GM23338 (cell line): ENCODE results near the gene DOCK4.

Source experiments
- ETS1 ChIP-seq: IDR thresholded peaks from 2 replicates; pipeline ENCODE4 v1.6.1; 2016; ENCODE audit warnings: antibody characterized with exemption
- EZH2 ChIP-seq: fragments of 200-600 bp; sonication (generic); IDR thresholded peaks from one replicate; pipeline ENCODE4 v1.8.0; 2017; ENCODE audit warnings: antibody characterized with exemption, mild to moderate bottlenecking, low read depth; ENCODE audit not compliant: unreplicated experiment
- POLR2AphosphoS5 ChIP-seq: IDR thresholded peaks from 2 replicates; pipeline ENCODE4 v1.6.1; 2016; ENCODE audit warnings: antibody characterized with exemption, low read depth
- TF ChIP-seq, protein P1 (sequence below), 2 experiments: fragments of 200-600 bp in 1 of 2; sonication (generic) in 1 of 2; conservative IDR thresholded peaks; 2 replicates each; pipeline versions ENCODE4 v1.5.1 to v1.6.1; 2016 to 2017; ENCODE audit warnings: antibody characterized with exemption in 2 of 2, low read depth in 2 of 2, mild to moderate bottlenecking in 2 of 2, moderate library complexity in 1 of 2

GRCh38 chr7:111951052-111951451 lies 255.1 kb downstream of the DOCK4 start:
- TF ChIP-seq ETS1 (no peak), POLR2AphosphoS5 (no peak), EZH2 (no peak)
- TF ChIP-seq, protein P1, sequence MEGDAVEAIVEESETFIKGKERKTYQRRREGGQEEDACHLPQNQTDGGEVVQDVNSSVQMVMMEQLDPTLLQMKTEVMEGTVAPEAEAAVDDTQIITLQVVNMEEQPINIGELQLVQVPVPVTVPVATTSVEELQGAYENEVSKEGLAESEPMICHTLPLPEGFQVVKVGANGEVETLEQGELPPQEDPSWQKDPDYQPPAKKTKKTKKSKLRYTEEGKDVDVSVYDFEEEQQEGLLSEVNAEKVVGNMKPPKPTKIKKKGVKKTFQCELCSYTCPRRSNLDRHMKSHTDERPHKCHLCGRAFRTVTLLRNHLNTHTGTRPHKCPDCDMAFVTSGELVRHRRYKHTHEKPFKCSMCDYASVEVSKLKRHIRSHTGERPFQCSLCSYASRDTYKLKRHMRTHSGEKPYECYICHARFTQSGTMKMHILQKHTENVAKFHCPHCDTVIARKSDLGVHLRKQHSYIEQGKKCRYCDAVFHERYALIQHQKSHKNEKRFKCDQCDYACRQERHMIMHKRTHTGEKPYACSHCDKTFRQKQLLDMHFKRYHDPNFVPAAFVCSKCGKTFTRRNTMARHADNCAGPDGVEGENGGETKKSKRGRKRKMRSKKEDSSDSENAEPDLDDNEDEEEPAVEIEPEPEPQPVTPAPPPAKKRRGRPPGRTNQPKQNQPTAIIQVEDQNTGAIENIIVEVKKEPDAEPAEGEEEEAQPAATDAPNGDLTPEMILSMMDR (conservative IDR thresholded peaks at IDR 0.05; ENCODE audit: low read depth in 2 of 2): no peak
